K562 treated with DMSO at 1 percent for 24 hours (cell line): ENCODE measurements around the gene WDR20. TPM values are rescaled to one million over a fixed set of nuclear protein-coding genes. Genes with fewer than 3 reads are reported as not detected.

Source experiments
- total RNA-seq: library from RNA; unstranded; fragments of 300-600 nt; gene quantifications from 2 replicates; pipeline ENCODE4 v1.2.3, GENCODE V29; 2022; ENCODE audit warnings: low read depth; ENCODE audit not compliant: insufficient read depth

Gene WDR20, protein sequence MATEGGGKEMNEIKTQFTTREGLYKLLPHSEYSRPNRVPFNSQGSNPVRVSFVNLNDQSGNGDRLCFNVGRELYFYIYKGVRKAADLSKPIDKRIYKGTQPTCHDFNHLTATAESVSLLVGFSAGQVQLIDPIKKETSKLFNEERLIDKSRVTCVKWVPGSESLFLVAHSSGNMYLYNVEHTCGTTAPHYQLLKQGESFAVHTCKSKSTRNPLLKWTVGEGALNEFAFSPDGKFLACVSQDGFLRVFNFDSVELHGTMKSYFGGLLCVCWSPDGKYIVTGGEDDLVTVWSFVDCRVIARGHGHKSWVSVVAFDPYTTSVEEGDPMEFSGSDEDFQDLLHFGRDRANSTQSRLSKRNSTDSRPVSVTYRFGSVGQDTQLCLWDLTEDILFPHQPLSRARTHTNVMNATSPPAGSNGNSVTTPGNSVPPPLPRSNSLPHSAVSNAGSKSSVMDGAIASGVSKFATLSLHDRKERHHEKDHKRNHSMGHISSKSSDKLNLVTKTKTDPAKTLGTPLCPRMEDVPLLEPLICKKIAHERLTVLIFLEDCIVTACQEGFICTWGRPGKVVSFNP
- total RNA-seq, result 10.4 and 10.7 TPM in 2 replicates

DNA sequence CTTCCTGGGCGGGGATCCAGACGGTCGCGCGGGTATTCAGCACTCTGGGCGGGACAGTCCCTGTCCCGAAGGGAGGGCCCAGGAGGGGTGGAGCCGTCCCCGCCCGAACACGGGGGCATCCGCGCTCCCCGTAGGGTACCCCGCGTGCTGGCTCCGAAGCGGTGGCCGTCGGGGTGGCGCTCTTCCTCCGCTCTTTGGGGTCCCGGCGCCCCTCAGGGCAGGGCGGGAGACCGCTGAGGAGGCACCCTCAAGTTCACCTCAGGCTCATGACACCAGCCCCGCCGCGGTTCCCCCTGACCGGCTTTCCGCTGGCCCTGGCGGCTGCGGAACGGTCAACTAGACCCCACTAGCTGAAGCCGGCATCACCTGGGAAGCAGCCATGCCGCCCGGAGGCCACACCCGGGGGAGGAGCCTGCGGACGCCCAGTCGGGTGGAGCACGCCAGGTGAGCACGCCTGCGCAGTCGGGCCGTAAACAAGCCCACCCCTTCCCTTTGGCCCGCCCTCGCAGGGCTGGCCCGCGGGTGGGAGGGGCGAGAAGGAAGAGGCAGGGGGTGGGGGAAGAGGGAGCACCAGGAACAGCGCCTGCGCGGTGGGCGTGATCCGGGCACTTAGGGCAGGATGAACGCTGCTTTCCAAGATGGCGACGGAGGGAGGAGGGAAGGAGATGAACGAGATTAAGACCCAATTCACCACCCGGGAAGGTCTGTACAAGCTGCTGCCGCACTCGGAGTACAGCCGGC is at the start of gene WDR20:
Gene WDR20, plus strand, starts transcription at position 612 of the 741 bp plus-strand sequence. Its CDS starts 27 bp downstream, at position 639.

Other genes starting within 250 kb of the WDR20 start
- 166 and 174 TPM in 2 replicates for gene DYNC1H1, start 175.3 kb upstream of the WDR20 start, total RNA-seq
- gene HSP90AA1, start 52.9 kb upstream of the WDR20 start, total RNA-seq, result 383 and 426 TPM in 2 replicates
- gene MOK, start 165.3 kb downstream of the WDR20 start, total RNA-seq, result 8.6 and 10.0 TPM in 2 replicates
- gene ZNF839, start 179.8 kb downstream of the WDR20 start, total RNA-seq, result 6.6 and 8.0 TPM in 2 replicates
- 44.1 and 47.8 TPM in 2 replicates for gene CINP, start 223.0 kb downstream of the WDR20 start, total RNA-seq
- gene TECPR2, start 223.0 kb downstream of the WDR20 start, total RNA-seq, result 5.2 and 5.3 TPM in 2 replicates